ENCODE data around the gene SDK1. TPM values are rescaled to one million over a fixed set of nuclear protein-coding genes. Genes with fewer than 3 reads are reported as not detected.

The SDK1 gene
- total and polyA plus RNA-seq, 7 experiments from 2014 or later: 0.07 to 2.5 (median 0.54) TPM

- POLR2A ChIA-PET: interaction anchor here (1.5 kb wide), 1 partner anchor 10 kb away, joined by 6 read pairs; no protein-coding TSS in a partner anchor
- H3K4me1 Mint-ChIP-seq: peaks cover 7 to 22% (median 12%) of the 10 kb centered on the region in 7 donors
- H3K27ac ChIP-seq (ENCODE audit: low read depth, low read length): no peak overlapping the region
- H3K9me3 Mint-ChIP-seq: no peaks in the 10 kb centered on the region
- peaks cover 5 to 7% of the 10 kb centered on the region in 2 donors for H3K4me1 ChIP-seq (ENCODE audit: control insufficient read depth in 2 of 2, insufficient read depth in 2 of 2, low read length in 2 of 2)
- H3K27me3 ChIP-seq (ENCODE audit: control insufficient read depth in 2 of 2, insufficient read depth in 2 of 2, low read length in 2 of 2): no peaks in the 10 kb centered on the region
- peak overlapping the region; percentile 52 for H3K4me3 ChIP-seq (ENCODE audit: low read length)
- CTCF ChIA-PET: no interaction called here
- peak overlapping the region; percentile 27 to 82 (median 60) for H3K4me3 Mint-ChIP-seq
- DNase-seq: no peak
- ATAC-seq: no peak
- peaks cover 4 to 52% (median 7%) of the 10 kb centered on the region in 5 donors for H3K27me3 Mint-ChIP-seq
- intact Hi-C loops (cut with micrococcal nuclease): loop anchor here (1.0 to 10.0 kb wide), 8 partner anchors 163 to 1445 kb away; no protein-coding TSS in a partner anchor
- H3K36me3 ChIP-seq (ENCODE audit: control insufficient read depth in 2 of 3, insufficient read depth in 3 of 3, low read length in 3 of 3): no peaks in the 10 kb centered on the region
- H3K9me3 ChIP-seq (ENCODE audit: control insufficient read depth in 2 of 3, low read length in 3 of 3): no peaks in the 10 kb centered on the region
- H3K36me3 Mint-ChIP-seq: no peaks in the 10 kb centered on the region
- H3K27ac Mint-ChIP-seq: peak overlapping the region in 1 of 9 donors; percentile 74
Observed at GRCh38 chr7:3300221-3300650, 816 bp upstream of the SDK1 start.

- no peak for DNase-seq
- Histone ChIP-seq H3K27me3 (ENCODE audit: control insufficient read depth in 2 of 2, insufficient read depth in 2 of 2, low read length in 2 of 2) (no peaks in the 10 kb centered on the region), H3K36me3 (ENCODE audit: control insufficient read depth in 2 of 3, insufficient read depth in 3 of 3, low read length in 3 of 3) (no peaks in the 10 kb centered on the region), H3K4me3 (ENCODE audit: low read length) (no peak overlapping the region), H3K4me1 (ENCODE audit: control insufficient read depth in 2 of 2, insufficient read depth in 2 of 2, low read length in 2 of 2) (peaks cover 5 to 7% of the 10 kb centered on the region in 2 donors), H3K27ac (ENCODE audit: low read depth, low read length) (no peak overlapping the region), H3K9me3 (ENCODE audit: control insufficient read depth in 2 of 3, low read length in 3 of 3) (no peaks in the 10 kb centered on the region)
- ATAC-seq: no peak
- H3K27me3 Mint-ChIP-seq: peaks cover 4 to 60% (median 7%) of the 10 kb centered on the region in 5 donors
- peak overlapping the region in 1 of 10 donors; percentile 66 for H3K4me3 Mint-ChIP-seq
- CTCF ChIA-PET: interaction anchor here (0.9 to 1.4 kb wide), 3 partner anchors 13 to 373 kb away, joined by 4 to 5 read pairs (median 4); no protein-coding TSS in a partner anchor
- H3K9me3 Mint-ChIP-seq: no peaks in the 10 kb centered on the region
- intact Hi-C loops (cut with micrococcal nuclease): loop anchor here (1.0 to 10.0 kb wide), 7 partner anchors 161 to 1443 kb away; no protein-coding TSS in a partner anchor
- H3K4me1 Mint-ChIP-seq: peaks cover 7 to 26% (median 12%) of the 10 kb centered on the region in 7 donors
- POLR2A ChIA-PET: no interaction called here
- H3K36me3 Mint-ChIP-seq: no peaks in the 10 kb centered on the region
- H3K27ac Mint-ChIP-seq: no peak overlapping the region
Observed at GRCh38 chr7:3301449-3301731, 338 bp downstream of the SDK1 start.

- Histone ChIP-seq H3K27me3 (ENCODE audit: control insufficient read depth in 2 of 2, insufficient read depth in 2 of 2, low read length in 2 of 2) (no peaks in the 10 kb centered on the region), H3K4me3 (ENCODE audit: low read length) (peak overlapping the region; percentile 53), H3K36me3 (ENCODE audit: control insufficient read depth in 2 of 3, insufficient read depth in 3 of 3, low read length in 3 of 3) (no peaks in the 10 kb centered on the region), H3K4me1 (ENCODE audit: control insufficient read depth in 2 of 2, insufficient read depth in 2 of 2, low read length in 2 of 2) (peaks cover 5 to 7% of the 10 kb centered on the region in 2 donors), H3K9me3 (ENCODE audit: control insufficient read depth in 2 of 3, low read length in 3 of 3) (no peaks in the 10 kb centered on the region), H3K27ac (ENCODE audit: low read depth, low read length) (no peak overlapping the region)
- peaks cover 7 to 26% (median 12%) of the 10 kb centered on the region in 7 donors for H3K4me1 Mint-ChIP-seq
- H3K4me3 Mint-ChIP-seq: peak overlapping the region; percentile 67 to 94 (median 89)
- intact Hi-C loops (cut with micrococcal nuclease): loop anchor here (1.0 to 10.0 kb wide), 8 partner anchors 160 to 1443 kb away; no protein-coding TSS in a partner anchor
- H3K27me3 Mint-ChIP-seq: peaks cover 4 to 65% (median 7%) of the 10 kb centered on the region in 5 donors
- DNase-seq (peak in 7 of 9 donors; percentile 11 to 28 (median 19)), ATAC-seq (no peak)
- ChIA-PET POLR2A (no interaction called here), CTCF (interaction anchor here (0.6 to 1.4 kb wide), 6 partner anchors 12 to 595 kb away, joined by 3 to 7 read pairs (median 4); no protein-coding TSS in a partner anchor)
- peak overlapping the region in 8 of 9 donors; percentile 51 to 80 (median 69) for H3K27ac Mint-ChIP-seq
- H3K9me3 Mint-ChIP-seq: no peaks in the 10 kb centered on the region
- no peaks in the 10 kb centered on the region for H3K36me3 Mint-ChIP-seq
Observed at GRCh38 chr7:3301831-3302618, 973 bp downstream of the SDK1 start.

GRCh38 chr7:3302681-3303320 lies 1.7 kb downstream of the SDK1 start:
- H3K27me3 ChIP-seq (ENCODE audit: control insufficient read depth in 2 of 2, insufficient read depth in 2 of 2, low read length in 2 of 2): no peaks in the 10 kb centered on the region
- H3K9me3 Mint-ChIP-seq: no peaks in the 10 kb centered on the region
- CTCF ChIA-PET: interaction anchor here (0.6 to 1.4 kb wide), 5 partner anchors 95 to 594 kb away, joined by 3 to 7 read pairs (median 4); no protein-coding TSS in a partner anchor
- ATAC-seq: no peak
- H3K4me3 Mint-ChIP-seq: peak overlapping the region; percentile 67 to 94 (median 89)
- no peaks in the 10 kb centered on the region for H3K36me3 Mint-ChIP-seq
- peaks cover 7 to 26% (median 12%) of the 10 kb centered on the region in 7 donors for H3K4me1 Mint-ChIP-seq
- peaks cover 5 to 7% of the 10 kb centered on the region in 2 donors for H3K4me1 ChIP-seq (ENCODE audit: control insufficient read depth in 2 of 2, insufficient read depth in 2 of 2, low read length in 2 of 2)
- H3K27ac Mint-ChIP-seq: peak overlapping the region in 7 of 9 donors; percentile 7 to 80 (median 51)
- POLR2A ChIA-PET: no interaction called here
- H3K4me3 ChIP-seq (ENCODE audit: low read length): no peak overlapping the region
- intact Hi-C loops (cut with micrococcal nuclease): loop anchor here (1.0 to 10.0 kb wide), 6 partner anchors 160 to 1442 kb away; no protein-coding TSS in a partner anchor
- H3K9me3 ChIP-seq (ENCODE audit: control insufficient read depth in 2 of 3, low read length in 3 of 3): no peaks in the 10 kb centered on the region
- H3K27me3 Mint-ChIP-seq: peaks cover 4 to 67% (median 7%) of the 10 kb centered on the region in 5 donors
- no peak for DNase-seq
- no peaks in the 10 kb centered on the region for H3K36me3 ChIP-seq (ENCODE audit: control insufficient read depth in 2 of 3, insufficient read depth in 3 of 3, low read length in 3 of 3)
- no peak overlapping the region for H3K27ac ChIP-seq (ENCODE audit: low read depth, low read length)

- ATAC-seq (no peak), DNase-seq (no peak)
- H3K4me3 Mint-ChIP-seq: no peak overlapping the region
- H3K27ac ChIP-seq (ENCODE audit: low read depth, low read length): no peak overlapping the region
- no peaks in the 10 kb centered on the region for H3K9me3 ChIP-seq (ENCODE audit: control insufficient read depth in 2 of 3, low read length in 3 of 3)
- intact Hi-C loops (cut with micrococcal nuclease): loop anchor here (5.0 to 10.0 kb wide), 5 partner anchors 178 to 1441 kb away; no protein-coding TSS in a partner anchor
- CTCF ChIA-PET: no interaction called here
- H3K36me3 ChIP-seq (ENCODE audit: control insufficient read depth in 2 of 3, insufficient read depth in 3 of 3, low read length in 3 of 3): no peaks in the 10 kb centered on the region
- H3K36me3 Mint-ChIP-seq: no peaks in the 10 kb centered on the region
- no peaks in the 10 kb centered on the region for H3K9me3 Mint-ChIP-seq
- H3K4me1 Mint-ChIP-seq: peaks cover 5 to 26% (median 12%) of the 10 kb centered on the region in 7 donors
- POLR2A ChIA-PET: no interaction called here
- peak overlapping the region in 1 of 9 donors; percentile 16 for H3K27ac Mint-ChIP-seq
- H3K27me3 Mint-ChIP-seq: peaks cover 0 to 76% (median 4%) of the 10 kb centered on the region in 5 donors
- peaks cover 5 to 7% of the 10 kb centered on the region in 2 donors for H3K4me1 ChIP-seq (ENCODE audit: control insufficient read depth in 2 of 2, insufficient read depth in 2 of 2, low read length in 2 of 2)
- H3K27me3 ChIP-seq (ENCODE audit: control insufficient read depth in 2 of 2, insufficient read depth in 2 of 2, low read length in 2 of 2): no peaks in the 10 kb centered on the region
- H3K4me3 ChIP-seq (ENCODE audit: low read length): no peak overlapping the region
Observed at GRCh38 chr7:3304131-3304530, 3.1 kb downstream of the SDK1 start.

GRCh38 chr7:3307435-3307834 lies 6.4 kb downstream of the SDK1 start:
- intact Hi-C loops (cut with micrococcal nuclease): loop anchor here in 1 of 2 donors (10.0 kb wide), 1 partner anchor 1437 kb away; no protein-coding TSS in a partner anchor
- Mint-ChIP-seq H3K4me3 (no peak overlapping the region), H3K36me3 (no peaks in the 10 kb centered on the region), H3K27me3 (peaks cover 3 to 75% (median 7%) of the 10 kb centered on the region in 5 donors), H3K4me1 (peaks cover 1 to 19% (median 7%) of the 10 kb centered on the region in 7 donors), H3K27ac (no peak overlapping the region), H3K9me3 (no peaks in the 10 kb centered on the region)
- Histone ChIP-seq H3K36me3 (ENCODE audit: control insufficient read depth in 2 of 3, insufficient read depth in 3 of 3, low read length in 3 of 3) (no peaks in the 10 kb centered on the region), H3K4me1 (ENCODE audit: control insufficient read depth in 2 of 2, insufficient read depth in 2 of 2, low read length in 2 of 2) (no peaks in the 10 kb centered on the region), H3K27me3 (ENCODE audit: control insufficient read depth in 2 of 2, insufficient read depth in 2 of 2, low read length in 2 of 2) (peaks cover 0 to 4% of the 10 kb centered on the region in 2 donors), H3K9me3 (ENCODE audit: control insufficient read depth in 2 of 3, low read length in 3 of 3) (no peaks in the 10 kb centered on the region), H3K4me3 (ENCODE audit: low read length) (no peak overlapping the region), H3K27ac (ENCODE audit: low read depth, low read length) (no peak overlapping the region)
- ChIA-PET CTCF (interaction anchor here (1.1 kb wide), 1 partner anchor 585 kb away, joined by 3 read pairs; no protein-coding TSS in a partner anchor), POLR2A (no interaction called here)
- no peak for DNase-seq
- ATAC-seq: no peak

Measured in naive thymus-derived CD4-positive, alpha-beta T cell (primary cell).